NCI-H1417 treated with DMSO at 0.1 percent for 48 hours (cell line): ENCODE measurements around the gene STAP1.
"Not testable (repeated sequence)": the region's sequence is repeated elsewhere in the genome, so short reads cannot be mapped to it uniquely, and the experiment has no call there.

Experiments
- DNase-seq: peaks from one replicate; lab custom pipeline; 2025; lab: John Stamatoyannopoulos, UW

STAP1 gene, protein sequence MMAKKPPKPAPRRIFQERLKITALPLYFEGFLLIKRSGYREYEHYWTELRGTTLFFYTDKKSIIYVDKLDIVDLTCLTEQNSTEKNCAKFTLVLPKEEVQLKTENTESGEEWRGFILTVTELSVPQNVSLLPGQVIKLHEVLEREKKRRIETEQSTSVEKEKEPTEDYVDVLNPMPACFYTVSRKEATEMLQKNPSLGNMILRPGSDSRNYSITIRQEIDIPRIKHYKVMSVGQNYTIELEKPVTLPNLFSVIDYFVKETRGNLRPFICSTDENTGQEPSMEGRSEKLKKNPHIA

DNA sequence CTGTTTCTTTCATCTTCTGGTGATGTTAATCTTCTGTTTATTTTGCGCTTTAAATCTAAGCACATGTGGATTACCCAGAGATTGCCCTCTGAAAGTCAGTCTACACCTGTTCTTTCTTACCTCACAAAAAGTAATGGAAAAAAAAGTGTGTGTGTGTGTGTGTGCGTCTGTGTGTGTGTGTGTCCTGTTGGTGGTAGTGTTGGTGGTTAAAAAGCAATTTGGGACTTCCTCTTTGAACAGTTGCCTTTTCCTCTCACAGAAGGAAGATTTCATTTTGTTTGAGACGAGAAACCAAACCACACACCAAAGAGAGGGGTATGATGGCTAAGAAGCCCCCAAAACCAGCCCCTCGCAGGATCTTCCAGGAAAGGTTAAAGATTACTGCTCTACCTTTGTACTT, at the start of gene STAP1:
Gene STAP1, plus strand, starts transcription at position 235 of the 400 bp plus-strand sequence. Its CDS starts 83 bp downstream, at position 318.
- no peak for DNase-seq

DNA sequence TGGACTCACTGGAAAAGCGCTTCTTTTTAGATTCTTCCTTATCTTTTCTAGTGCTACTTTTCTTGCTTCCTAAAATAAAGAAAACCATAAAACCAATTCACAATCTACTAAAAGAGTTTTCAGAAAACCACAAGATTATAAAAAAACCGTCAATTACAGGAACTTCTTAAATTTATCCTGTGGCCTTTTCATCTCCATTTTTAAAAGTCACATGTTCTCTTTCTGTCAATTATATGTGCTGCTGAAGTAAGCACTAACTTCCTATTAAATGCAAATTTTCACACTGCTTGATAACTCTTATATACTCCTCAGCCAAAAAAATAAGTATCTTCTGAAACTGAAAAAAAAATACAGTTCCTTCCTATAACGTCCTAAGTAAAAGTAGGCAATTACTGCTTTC, 46.0 kb upstream of the STAP1 start:
- DNase-seq, result no peak

DNA sequence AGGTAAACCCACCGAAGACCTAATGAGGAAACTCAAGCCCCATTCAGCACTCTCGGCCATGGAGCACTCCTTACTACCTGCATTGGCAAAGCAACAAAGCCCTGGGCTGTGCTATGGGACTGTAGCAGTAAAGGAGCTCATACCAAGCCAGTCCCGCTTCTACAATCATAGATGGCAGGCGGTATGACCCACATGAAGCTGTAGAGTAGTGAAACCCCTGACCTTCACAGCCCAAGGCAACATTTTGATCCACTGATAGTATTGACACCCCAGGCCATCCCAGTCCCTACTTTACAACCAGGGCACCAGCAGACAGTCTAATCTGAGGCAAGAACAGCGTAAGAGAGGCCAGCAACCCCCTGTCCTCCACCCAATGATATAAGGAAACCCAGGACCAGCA, 38.4 kb upstream of the STAP1 start:
- DNase-seq, result no peak

DNA sequence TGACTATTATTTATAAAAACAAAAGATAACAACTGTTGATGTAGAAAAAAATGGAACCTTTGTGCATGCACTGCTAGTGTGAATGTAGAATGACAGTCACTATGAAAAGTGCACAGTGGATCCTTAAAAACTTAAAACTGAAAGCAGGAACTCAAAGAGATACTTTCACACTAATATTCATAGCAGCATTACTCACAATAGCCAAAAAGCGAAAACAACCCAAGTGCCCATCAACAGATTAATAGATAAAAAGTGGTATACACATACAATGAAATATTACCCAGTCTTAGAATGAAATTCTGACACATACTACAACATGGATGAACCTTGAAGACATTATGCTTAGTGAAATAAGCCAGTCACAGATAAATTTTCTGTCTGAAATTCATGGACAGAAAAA, 37.0 kb upstream of the STAP1 start:
- no peak for DNase-seq

DNA sequence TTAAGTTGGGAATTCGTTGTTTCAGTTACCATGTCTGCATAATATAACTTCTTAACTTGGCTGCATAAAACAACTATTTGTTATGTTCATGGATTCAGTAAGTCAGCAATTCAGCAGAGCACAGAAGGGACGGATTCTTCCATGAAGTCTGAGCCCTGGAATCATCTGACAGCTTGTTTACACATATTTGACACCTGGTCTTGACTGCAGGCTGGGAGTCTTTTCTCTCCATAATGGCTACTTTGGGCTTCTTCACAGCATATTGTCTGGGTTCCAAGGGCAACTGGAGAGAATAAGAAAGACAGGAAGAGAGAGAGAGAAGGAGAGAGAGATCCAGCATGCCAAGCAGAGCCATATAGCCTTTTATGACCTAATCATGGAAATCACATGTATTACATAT, 36.3 kb upstream of the STAP1 start:
- no peak for DNase-seq

DNA sequence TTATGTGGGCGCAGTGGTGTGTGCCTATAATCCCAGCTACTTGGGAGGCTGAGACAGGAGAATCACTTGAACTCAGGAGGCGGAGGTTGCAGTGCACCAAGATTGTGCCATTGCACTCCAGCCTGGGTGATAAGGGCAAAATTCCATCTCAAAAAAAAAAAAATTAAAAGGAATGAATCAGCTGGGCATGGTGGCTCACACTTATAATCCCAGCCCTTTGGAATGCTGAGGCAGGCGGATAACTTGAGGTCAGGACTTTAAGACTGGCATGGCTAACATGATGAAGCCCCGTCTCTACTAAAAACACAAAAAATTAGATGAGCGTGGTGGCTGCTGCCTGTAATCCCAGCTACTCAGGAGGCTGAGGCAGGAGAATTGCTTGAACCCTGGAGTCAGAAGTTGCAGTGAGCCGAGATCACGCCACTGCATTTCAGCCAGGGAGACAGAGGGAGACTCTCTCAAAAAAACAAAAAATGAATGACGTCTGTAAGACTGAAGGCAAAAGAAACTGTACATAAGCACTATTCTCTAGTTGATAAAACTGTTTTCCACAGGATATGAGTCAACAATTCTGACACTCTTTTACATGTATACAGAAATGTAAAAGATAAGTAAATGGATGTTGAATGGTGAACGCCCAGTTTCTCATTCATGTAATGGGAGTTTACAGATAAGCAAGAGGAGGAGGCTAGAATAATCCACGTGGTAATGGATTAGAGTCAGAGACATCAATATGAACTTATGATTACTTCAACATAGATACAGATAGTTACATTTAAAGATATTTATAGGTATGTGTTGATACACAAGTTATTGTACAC, 35.5 kb upstream of the STAP1 start:
- no peak for DNase-seq

DNA sequence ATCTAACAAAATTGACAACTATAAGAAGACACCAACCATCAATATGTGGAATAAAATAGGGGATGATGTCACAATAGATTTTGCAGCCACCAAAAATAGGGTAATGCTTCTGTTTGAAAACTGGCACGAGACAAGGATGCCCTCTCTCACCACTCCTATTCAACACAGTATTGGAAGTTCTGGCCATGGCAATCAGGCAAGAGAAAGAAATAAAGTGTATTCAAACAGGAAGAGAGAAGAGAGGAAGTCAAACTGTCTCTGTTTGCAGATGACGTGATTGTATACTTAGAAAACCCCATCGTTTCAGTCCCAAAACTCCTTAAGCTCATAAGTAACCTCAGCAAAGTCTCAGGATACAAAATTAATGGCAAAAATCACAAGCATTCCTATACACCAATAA, 34.4 kb upstream of the STAP1 start:
- DNase-seq, result not testable (repeated sequence)

DNA sequence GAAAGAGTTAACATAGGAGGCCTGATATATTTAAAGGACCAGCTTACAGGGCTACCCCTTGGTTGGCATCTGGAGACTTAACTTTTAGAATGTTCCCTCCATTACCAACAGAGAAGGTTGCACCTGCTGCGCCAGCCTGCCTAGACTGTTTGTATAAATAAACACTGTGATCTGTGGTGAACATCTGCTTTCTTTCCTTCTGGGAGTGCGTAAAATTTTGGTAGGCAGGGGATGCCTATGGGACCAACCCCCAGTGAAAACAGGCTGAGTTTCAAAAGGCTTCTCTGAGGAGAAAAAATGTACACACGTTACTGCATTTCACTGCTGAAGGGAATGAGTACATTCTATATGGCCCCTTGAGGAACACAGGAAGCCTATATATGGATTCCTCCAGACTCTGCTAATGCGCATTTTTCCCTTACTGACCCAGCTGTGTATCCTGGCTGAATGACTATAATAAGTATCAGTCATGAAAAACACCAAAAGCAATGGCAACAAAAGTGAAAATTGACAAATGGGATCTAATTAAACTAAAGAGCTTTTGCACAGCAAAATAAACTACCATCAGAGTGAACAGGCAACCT, 27.1 kb upstream of the STAP1 start:
- DNase-seq, result no peak

DNA sequence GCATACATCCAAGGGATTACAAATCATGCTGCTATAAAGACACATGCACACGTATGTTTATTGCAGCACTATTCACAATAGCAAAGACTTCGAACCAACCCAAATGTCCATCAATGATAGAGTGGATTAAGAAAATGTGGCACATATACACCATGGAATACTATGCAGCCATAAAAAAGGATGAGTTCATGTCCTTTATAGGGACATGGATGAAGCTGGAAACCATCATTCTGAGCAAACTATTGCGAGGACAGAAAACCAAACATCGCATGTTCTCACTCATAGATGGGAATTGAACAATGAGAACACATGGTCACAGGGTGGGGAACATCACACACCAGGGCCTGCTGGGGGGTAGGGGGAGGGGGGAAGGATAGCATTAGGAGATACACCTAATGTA, 26.1 kb upstream of the STAP1 start:
- not testable (repeated sequence) for DNase-seq

DNA sequence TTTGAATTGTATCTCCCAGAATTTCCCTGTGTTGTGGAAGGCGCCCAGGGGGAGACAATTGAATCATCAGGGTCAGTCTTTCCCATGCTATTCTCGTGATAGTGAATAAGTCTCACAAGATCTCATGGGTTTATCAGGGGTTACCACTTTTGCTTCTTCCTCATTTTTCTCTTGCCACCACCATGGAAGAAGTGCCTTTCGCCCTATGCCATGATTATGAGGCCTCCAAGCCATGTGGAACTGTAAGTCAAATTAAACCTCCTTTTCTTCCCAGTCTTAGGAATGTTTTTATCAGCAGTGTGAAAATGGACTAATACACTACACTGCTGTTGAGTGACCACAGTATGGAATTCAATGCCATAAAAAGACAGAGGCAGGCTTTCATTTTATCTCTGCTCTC, 25.4 kb upstream of the STAP1 start:
- DNase-seq, result no peak

DNA sequence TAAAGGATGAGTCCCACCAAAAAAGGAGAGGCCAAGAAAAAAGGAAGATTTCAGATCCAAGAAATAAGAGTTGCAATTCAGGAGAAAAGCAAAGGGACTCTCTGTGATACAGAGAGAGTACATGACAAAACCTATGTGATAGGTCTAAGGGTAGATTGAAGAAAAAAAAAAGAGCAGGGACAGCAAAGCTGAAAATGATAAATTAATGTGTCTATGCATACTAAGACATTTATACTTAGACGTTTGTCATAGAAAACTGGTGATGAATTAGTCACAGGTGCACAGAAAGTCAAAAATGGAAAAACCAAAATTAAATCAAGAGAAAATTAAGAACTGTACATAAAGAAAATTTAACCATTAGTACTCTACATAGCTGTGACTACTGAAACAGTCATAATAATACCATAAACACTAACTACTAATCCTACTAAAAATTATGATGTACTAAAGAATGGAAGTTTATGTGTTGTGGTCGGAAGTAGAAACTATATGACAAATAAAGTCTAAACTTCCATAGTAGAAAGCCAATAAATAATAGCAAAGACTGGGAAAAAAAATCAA, 23.2 kb upstream of the STAP1 start:
- no peak for DNase-seq

DNA sequence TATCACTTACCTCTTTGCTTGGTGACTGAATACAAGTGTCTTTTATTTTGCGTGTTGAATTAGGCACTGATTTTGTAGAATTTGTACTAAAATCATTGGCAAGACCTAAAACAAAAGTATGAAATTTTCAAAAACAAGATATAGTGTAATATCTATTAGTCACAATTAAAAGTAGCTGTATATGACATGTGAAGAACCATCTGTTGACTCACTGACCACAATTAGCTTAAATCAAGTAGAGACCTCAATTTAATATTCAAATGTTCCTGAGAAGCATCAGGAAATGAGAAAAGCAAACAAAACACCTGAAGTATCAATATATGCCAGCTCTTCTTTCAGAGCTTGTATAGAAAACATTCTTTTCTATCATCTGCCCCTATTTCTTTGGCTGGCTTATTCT, 18.7 kb upstream of the STAP1 start:
- no peak for DNase-seq

DNA sequence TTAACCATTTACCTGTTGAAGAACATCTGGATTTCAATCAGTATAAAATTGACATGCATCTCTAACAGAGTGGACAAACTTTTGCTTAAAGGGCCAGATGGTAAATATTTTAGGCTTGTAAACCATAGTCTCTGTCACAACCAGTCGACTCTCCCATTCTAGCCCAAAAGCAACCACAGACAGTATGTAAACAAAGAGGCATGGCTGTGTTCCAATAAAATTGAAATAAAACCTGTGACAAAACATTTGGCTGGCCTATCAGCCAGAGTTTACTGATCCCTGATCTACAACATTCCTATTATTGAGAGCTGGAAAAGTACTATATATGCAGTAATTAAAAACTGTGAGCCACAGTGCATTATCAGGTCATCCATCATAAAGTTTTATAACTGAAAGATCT, 16.5 kb upstream of the STAP1 start:
- DNase-seq, result no peak

DNA sequence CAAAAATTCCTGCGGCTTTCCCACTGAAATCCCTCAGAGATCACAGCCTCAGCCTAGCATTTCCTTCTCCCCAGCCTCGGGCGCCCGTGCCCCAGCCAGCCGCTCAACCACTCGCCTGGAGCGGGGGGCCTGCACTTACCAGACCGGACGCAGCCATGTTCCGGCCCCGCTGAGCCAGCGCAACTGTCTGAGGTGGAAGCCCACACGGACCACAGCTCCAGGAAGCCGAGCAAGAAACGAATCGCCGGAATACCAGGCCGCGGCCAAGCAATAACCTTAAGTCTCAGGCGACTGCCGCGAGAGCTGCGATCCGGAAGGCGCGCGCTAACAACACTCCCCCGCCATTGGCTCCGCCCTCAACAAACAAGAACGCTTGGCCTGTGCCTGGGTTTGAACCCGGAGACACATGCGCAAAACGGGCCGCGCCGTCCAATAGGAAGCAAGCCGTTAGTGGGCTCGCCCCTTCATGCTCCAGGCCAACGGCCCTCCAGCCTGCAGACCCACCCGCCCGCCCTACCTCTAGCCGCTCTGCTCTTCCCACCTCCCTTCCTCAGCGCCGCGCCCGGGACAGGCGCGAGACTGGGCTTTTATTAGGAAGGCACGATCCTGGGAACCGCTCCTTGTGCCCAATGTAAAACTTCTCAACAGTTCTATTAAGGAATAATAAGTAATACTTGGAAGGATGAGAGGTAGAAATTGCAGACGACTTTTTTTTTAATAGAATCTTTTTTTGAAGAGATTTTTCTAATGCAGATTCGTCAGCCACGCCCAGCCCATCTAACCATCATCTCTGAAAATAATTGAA, 13.1 kb upstream of the STAP1 start, which contains the start of gene CENPC:
Gene CENPC, minus strand, starts transcription at position 305 of the 805 bp plus-strand sequence. Its CDS starts 148 bp downstream, at position 157.
- peak; percentile 86 for DNase-seq

DNA sequence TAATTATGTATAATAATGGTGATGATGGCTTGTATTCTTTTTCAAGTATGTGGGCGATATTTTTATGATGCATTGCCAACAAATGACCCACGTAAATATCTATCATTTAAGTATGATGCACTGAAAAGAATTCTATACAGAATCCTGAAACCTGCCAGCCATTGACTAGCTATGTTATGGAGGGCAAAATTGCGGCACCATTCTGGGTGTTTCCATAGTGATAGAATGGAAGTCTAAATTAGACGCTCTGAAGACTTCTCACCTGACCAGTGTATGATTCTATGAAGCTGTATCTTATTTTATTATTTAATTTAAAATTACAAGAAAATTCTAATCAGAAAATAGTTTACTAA, 12.5 kb upstream of the STAP1 start:
- DNase-seq, result peak; percentile 56

DNA sequence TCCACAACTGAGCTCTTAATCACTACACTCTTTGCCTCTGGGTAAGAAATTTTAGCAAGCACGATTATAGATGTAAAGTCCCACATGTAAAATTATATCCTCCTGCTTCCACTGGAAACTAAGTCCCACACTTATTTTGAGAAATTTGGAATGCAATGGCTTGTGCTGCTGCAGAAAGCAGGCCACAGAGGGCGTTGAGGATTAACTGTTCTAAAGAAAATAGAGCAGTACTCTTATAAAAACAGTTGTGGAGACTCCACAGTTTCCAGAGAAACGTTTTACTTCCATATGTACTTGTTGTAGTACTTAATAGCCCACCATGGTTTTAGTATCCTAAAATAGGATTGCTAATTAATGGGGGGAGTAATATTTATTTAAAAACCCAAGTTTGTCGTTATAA, 11.6 kb upstream of the STAP1 start:
- no peak for DNase-seq

DNA sequence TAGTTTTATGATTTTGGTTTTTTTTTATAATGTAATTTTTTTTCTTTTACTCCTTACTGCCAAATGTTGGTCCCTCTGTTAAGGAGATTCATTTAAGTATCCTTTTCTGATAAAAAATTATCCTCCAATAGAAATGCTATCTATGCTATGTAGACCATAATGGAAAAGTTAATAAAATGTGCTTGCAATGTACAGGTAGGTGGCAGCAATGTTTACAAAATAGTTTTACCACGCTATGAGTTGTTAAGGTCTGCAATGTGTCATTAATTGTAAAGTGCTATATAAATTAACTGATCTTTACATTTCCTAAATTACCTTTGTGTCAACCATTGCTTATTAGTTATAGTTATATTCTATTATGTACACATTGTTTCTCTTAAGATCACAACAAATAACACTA, 9.4 kb upstream of the STAP1 start:
- peak; percentile 17 for DNase-seq

DNA sequence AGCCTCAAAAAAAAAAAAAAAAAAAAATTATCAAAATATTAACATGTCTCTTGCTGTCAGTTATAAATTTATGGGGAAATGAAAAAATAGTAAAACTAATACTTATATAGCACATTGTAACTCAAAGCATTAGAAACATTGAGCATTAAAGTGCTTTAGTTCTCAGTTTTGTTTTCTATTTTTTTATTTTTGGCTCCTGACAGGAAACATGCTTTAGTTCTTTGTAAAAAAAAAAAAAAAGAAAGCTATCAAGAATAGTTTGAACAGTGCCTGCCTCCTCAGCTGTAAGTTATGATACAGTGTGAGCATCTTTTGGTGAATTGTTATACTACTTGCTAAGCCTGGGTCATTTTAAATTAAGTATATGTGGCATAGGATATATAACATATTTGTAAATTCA, 8.1 kb upstream of the STAP1 start:
- DNase-seq, result no peak

DNA sequence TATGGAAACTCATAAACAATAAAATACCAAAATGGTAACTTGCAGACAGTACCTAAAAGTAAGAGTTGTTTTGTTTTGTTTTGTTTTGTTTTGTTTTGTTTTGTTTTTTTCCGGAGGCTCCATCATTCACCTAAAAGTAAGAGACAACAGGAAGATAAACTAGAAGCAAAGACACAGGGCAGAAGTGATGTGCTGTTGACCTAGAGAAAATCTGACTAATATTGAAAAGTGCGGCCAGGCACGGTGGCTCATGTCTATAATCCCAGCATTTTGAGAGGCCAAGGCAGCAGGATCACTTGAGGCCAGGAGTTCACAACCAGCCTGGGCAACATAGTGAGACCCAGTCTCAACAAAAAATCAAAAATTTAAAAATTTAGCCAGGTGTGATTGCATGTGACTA, 7.7 kb upstream of the STAP1 start:
- no peak for DNase-seq

DNA sequence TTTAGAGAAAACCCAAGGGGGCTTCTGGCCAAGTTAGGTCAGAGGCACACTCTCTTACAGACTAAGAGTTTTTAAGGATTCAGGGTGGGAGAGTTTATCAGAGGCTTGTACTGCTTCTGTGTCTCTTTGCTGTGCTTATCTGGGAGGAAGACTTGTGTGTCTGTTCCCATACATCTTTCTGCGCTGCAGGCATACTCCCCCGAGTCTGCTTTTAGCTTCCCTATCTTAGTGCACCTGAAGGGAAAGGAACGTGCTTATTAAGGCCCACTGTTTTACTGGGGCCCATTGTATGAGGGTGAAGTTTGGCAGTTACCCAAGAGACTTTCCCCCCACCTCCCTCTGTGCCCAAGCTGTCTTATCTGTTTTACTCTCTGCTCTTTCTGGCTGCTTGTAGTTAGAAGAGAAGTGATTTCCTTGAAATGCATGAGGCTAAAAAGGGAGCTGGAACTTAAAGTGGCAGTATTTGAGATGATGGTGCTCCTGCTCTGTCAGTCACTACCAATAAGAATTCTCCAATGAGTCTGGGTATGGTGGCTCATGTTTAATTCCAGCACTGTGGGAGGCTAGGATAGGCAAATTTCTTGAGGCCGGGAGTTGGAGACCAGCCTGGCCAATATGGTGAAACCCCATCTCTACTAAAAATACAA, 6.3 kb upstream of the STAP1 start:
- DNase-seq, result not testable (repeated sequence)

DNA sequence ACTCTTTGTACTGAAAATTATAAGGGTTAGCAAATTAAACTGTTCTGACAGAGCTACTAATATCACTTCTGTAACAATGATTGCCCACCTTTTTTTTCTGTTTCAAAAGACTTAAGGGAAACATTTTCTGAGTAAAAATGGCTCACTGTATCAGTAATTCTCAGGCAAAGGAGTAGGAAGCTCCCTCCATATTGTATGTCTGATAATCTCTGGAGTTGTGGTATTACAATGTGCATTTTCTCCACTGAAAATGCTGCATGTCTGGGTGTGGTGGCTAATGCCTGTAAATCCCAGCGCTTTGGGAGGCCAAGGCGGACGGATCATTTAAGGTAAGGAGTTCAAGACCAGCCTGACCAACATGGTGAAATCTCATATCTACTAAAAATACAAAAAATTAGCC, 4.4 kb upstream of the STAP1 start:
- DNase-seq, result no peak
